Neural cell (in vitro differentiated cells): ENCODE measurements around the gene NAA38. TPM values are rescaled to one million over a fixed set of nuclear protein-coding genes. Genes with fewer than 3 reads are reported as not detected.

Source experiments
- H2AFZ ChIP-seq: fragments of 200-600, 300-800 bp; sonication (generic), shearing (Covaris generic); 2 replicates; pipeline ENCODE4 v1.6.0; 2014; ENCODE audit warnings: low read depth, mild to moderate bottlenecking, antibody characterized with exemption, low read length, moderate library complexity
- H3F3A ChIP-seq: fragments of 200-600 bp; shearing (Covaris generic); 2 replicates; pipeline ENCODE4 v1.6.1; 2016; ENCODE audit warnings: mild to moderate bottlenecking, moderate library complexity, mixed read lengths, antibody characterized with exemption, low read length; ENCODE audit not compliant: insufficient read depth, poor library complexity, severe bottlenecking
- H3K27ac ChIP-seq: fragments of 200-600, 300-800 bp; sonication (generic), shearing (Covaris generic); 2 replicates; pipeline ENCODE4 v1.5.1; 2014; ENCODE audit warnings: mild to moderate bottlenecking, low read length, moderate library complexity
- H3K27me3 ChIP-seq: fragments of 300-800, 200-600 bp; sonication (generic), shearing (Covaris generic); 2 replicates; pipeline ENCODE4 v1.6.0; 2014; ENCODE audit warnings: mild to moderate bottlenecking, low read depth, low read length, moderate library complexity; ENCODE audit not compliant: insufficient read depth
- H3K36me3 ChIP-seq: fragments of 300-800, 200-600 bp; sonication (generic), shearing (Covaris generic); 2 replicates; pipeline ENCODE4 v1.5.1; 2014; ENCODE audit warnings: mild to moderate bottlenecking, antibody characterized with exemption, low read length, moderate library complexity; ENCODE audit not compliant: insufficient read depth
- H3K4me2 ChIP-seq: fragments of 300-800, 200-600 bp; sonication (generic), shearing (Covaris generic); 2 replicates; pipeline ENCODE4 v1.6.0; 2014; ENCODE audit warnings: mild to moderate bottlenecking, low read length
- H3K4me3 ChIP-seq: fragments of 300-800, 200-600 bp; sonication (generic), shearing (Covaris generic); 2 replicates; pipeline ENCODE4 v1.5.1; 2014; ENCODE audit warnings: mild to moderate bottlenecking, low read length, moderate library complexity
- H3K79me2 ChIP-seq: fragments of 200-600 bp; shearing (Covaris generic); replicated peaks from 2 replicates; pipeline ENCODE4 v1.6.0; 2014; ENCODE audit warnings: mild to moderate bottlenecking, low read length, moderate library complexity; ENCODE audit not compliant: insufficient read depth
- H3K9ac ChIP-seq: fragments of 300-800, 200-600 bp; sonication (generic), shearing (Covaris generic); 2 replicates; pipeline ENCODE4 v1.6.1; 2016; ENCODE audit warnings: mild to moderate bottlenecking, low read length, mixed read lengths
- H3K9me2 ChIP-seq: fragments of 200-600 bp; shearing (Covaris generic); 2 replicates; pipeline ENCODE4 v1.6.1; 2016; ENCODE audit warnings: mild to moderate bottlenecking, low read length, mixed read lengths; ENCODE audit not compliant: insufficient read depth
- H3K9me3 ChIP-seq: fragments of 200-600, 300-800 bp; sonication (generic), shearing (Covaris generic); 2 replicates; pipeline ENCODE4 v1.6.1; 2016; ENCODE audit warnings: mild to moderate bottlenecking, mixed run types, low read length, moderate library complexity, mixed read lengths
- H4K20me1 ChIP-seq: fragments of 200-600 bp; shearing (Covaris generic); 2 replicates; pipeline ENCODE4 v1.6.1; 2016; ENCODE audit warnings: mild to moderate bottlenecking, mixed run types; ENCODE audit not compliant: insufficient read depth
- EP300 ChIP-seq: fragments of 450-650 bp; conservative IDR thresholded peaks from 2 replicates; pipeline ENCODE4 v1.6.1; 2014; ENCODE audit warnings: antibody characterized with exemption, mild to moderate bottlenecking, moderate library complexity; ENCODE audit not compliant: poor library complexity, severe bottlenecking
- EZH2 ChIP-seq: fragments of 200-600, 300-800 bp; shearing (Covaris generic), sonication (generic); IDR thresholded peaks from 2 replicates; pipeline ENCODE4 v1.6.1; 2014; ENCODE audit warnings: antibody characterized with exemption, low read length, borderline replicate concordance, mild to moderate bottlenecking; ENCODE audit not compliant: insufficient read depth, poor library complexity, severe bottlenecking
- MXI1 ChIP-seq: fragments of 450-650 bp; conservative IDR thresholded peaks from 2 replicates; pipeline ENCODE4 v1.6.1; 2014; ENCODE audit warnings: antibody characterized with exemption, mild to moderate bottlenecking; ENCODE audit not compliant: poor library complexity, severe bottlenecking
- POLR2AphosphoS5 ChIP-seq: IDR thresholded peaks from 2 replicates; pipeline ENCODE4 v1.6.1; 2012
- RAD21 ChIP-seq: fragments of 450-650 bp; conservative IDR thresholded peaks from 2 replicates; pipeline ENCODE4 v1.6.1; 2014; ENCODE audit warnings: antibody characterized with exemption, mild to moderate bottlenecking, moderate library complexity
- REST ChIP-seq: IDR thresholded peaks from 2 replicates; pipeline ENCODE4 v1.6.1; 2012; ENCODE audit warnings: borderline replicate concordance
- SMC3 ChIP-seq: fragments of 450-650 bp; conservative IDR thresholded peaks from 2 replicates; pipeline ENCODE4 v1.6.1; 2014; ENCODE audit warnings: antibody characterized with exemption, mild to moderate bottlenecking, moderate library complexity; ENCODE audit not compliant: poor library complexity
- TAF1 ChIP-seq: IDR thresholded peaks from 2 replicates; pipeline ENCODE4 v1.6.1; 2012; ENCODE audit warnings: low read depth
- polyA plus RNA-seq: library from polyadenylated mRNA; depleted of rRNA; stranded (reverse); fragments of >200 nt; gene quantifications from 2 replicates; pipeline ENCODE4 v1.2.3, GENCODE V29; 2014
- TF ChIP-seq, protein P1 (sequence below): fragments of 450-650 bp; IDR thresholded peaks from 2 replicates; pipeline ENCODE4 v1.5.1; 2014; ENCODE audit warnings: antibody characterized with exemption, mild to moderate bottlenecking, moderate library complexity; ENCODE audit not compliant: poor library complexity, severe bottlenecking

The NAA38 gene
- polyA plus RNA-seq, 1 donor from 2014 or later, result 110 TPM

- TF ChIP-seq REST (peak; percentile 61), TAF1 (peak; percentile 55), POLR2AphosphoS5 (peak; percentile 83), SMC3 (no peak), RAD21 (no peak), EP300 (peak; percentile 57), MXI1 (peak; percentile 80), EZH2 (no peak)
- TF ChIP-seq, protein P1, sequence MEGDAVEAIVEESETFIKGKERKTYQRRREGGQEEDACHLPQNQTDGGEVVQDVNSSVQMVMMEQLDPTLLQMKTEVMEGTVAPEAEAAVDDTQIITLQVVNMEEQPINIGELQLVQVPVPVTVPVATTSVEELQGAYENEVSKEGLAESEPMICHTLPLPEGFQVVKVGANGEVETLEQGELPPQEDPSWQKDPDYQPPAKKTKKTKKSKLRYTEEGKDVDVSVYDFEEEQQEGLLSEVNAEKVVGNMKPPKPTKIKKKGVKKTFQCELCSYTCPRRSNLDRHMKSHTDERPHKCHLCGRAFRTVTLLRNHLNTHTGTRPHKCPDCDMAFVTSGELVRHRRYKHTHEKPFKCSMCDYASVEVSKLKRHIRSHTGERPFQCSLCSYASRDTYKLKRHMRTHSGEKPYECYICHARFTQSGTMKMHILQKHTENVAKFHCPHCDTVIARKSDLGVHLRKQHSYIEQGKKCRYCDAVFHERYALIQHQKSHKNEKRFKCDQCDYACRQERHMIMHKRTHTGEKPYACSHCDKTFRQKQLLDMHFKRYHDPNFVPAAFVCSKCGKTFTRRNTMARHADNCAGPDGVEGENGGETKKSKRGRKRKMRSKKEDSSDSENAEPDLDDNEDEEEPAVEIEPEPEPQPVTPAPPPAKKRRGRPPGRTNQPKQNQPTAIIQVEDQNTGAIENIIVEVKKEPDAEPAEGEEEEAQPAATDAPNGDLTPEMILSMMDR, result no peak
- Histone ChIP-seq H3K4me2 (peak overlapping the region; percentile 99), H3K27ac (peak overlapping the region; percentile 94), H3K9me3 (no peaks in the 10 kb centered on the region), H3K9me2 (no peaks in the 10 kb centered on the region), H3K9ac (peak overlapping the region; percentile 92), H3F3A (peaks cover 8% of the 10 kb centered on the region), H3K4me3 (peak overlapping the region; percentile 99), H3K27me3 (no peaks in the 10 kb centered on the region), H3K79me2 (peaks cover 81% of the 10 kb centered on the region), H3K36me3 (no peaks in the 10 kb centered on the region), H4K20me1 (peaks cover 46% of the 10 kb centered on the region), H2AFZ (no peak overlapping the region)
Measured at GRCh38 chr17:7841396-7841914, 15.9 kb downstream of the NAA38 start.

DNA sequence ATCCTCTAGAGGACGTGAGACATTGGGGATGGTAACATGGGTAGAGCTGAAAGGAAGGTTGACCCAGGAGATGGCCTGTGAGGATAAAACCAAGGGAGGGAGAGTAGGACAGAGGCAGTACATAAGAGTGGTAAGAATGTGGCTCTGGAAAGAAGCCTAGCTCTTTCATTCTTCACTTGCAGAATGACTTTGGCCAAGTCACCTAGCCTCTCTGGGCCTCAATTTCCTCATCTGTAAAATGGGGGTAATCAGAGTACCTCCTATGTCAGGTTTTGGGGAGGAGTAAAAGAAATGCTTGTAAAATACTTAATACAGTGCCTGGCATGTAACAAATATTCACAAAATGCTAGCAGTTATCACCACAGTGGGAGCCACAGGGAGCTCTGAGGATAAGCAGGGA lies 16.5 kb downstream of the NAA38 start:
- no peaks in the 10 kb centered on the region for H3K27me3 ChIP-seq
- H3K36me3 ChIP-seq, result no peaks in the 10 kb centered on the region
- H3F3A ChIP-seq, result peaks cover 14% of the 10 kb centered on the region
- H4K20me1 ChIP-seq, result peaks cover 41% of the 10 kb centered on the region
- H3K4me3 ChIP-seq, result peak overlapping the region; percentile 99
- peak overlapping the region; percentile 92 for H3K9ac ChIP-seq
- no peaks in the 10 kb centered on the region for H3K9me2 ChIP-seq
- no peaks in the 10 kb centered on the region for H3K9me3 ChIP-seq
- H3K79me2 ChIP-seq, result peaks cover 78% of the 10 kb centered on the region
- H3K27ac ChIP-seq, result peak overlapping the region; percentile 94
- no peak for TF ChIP-seq SMC3
- TF ChIP-seq REST, result no peak
- no peak for TF ChIP-seq EZH2
- TF ChIP-seq RAD21, result no peak
- TF ChIP-seq EP300, result no peak
- TF ChIP-seq POLR2AphosphoS5, result no peak
- no peak for TF ChIP-seq MXI1
- TF ChIP-seq TAF1, result no peak
- TF ChIP-seq, protein P1, result no peak
- H3K4me2 ChIP-seq, result peak overlapping the region; percentile 99
- H2AFZ ChIP-seq, result no peak overlapping the region
